Neuronal stem cell (in vitro differentiated cells): Measurements from ENCODE around the gene RIT1.

Experiments used
- DNase-seq: peaks from one replicate; pipeline ENCODE4 v3.0.0-alpha.2; 2013; ENCODE audit warnings: low spot score
- H2AFZ ChIP-seq: one replicate; pipeline ENCODE4 v1.6.1; 2013; ENCODE audit warnings: mild to moderate bottlenecking, low read length, inconsistent platforms
- H2AK5ac ChIP-seq: 2 replicates; pipeline ENCODE4 v1.6.1; 2013; ENCODE audit warnings: low read depth, mild to moderate bottlenecking, inconsistent platforms, low read length, moderate library complexity, mixed read lengths
- H2BK120ac ChIP-seq: 2 replicates; pipeline ENCODE4 v1.6.1; 2013; ENCODE audit warnings: low read depth, mild to moderate bottlenecking, inconsistent platforms, low read length, moderate library complexity, mixed read lengths
- H2BK12ac ChIP-seq: one replicate; pipeline ENCODE4 v1.6.1; 2013; ENCODE audit warnings: low read length, inconsistent platforms
- H2BK15ac ChIP-seq: 2 replicates; pipeline ENCODE4 v1.6.1; 2013; ENCODE audit warnings: mild to moderate bottlenecking, low read length, inconsistent platforms, mixed read lengths
- H2BK5ac ChIP-seq: one replicate; pipeline ENCODE4 v1.6.1; 2013; ENCODE audit warnings: inconsistent platforms, mild to moderate bottlenecking, low read length, moderate library complexity
- H3K14ac ChIP-seq: one replicate; pipeline ENCODE4 v1.6.1; 2013; ENCODE audit warnings: low read length, inconsistent platforms
- H3K18ac ChIP-seq: 2 replicates; pipeline ENCODE4 v1.6.1; 2013; ENCODE audit warnings: low read length, inconsistent platforms
- H3K23ac ChIP-seq: 2 replicates; pipeline ENCODE4 v1.6.1; 2013; ENCODE audit warnings: low read depth, mild to moderate bottlenecking, mixed read lengths, low read length, inconsistent platforms; ENCODE audit not compliant: poor library complexity
- H3K27ac ChIP-seq: replicated peaks from 3 replicates; pipeline ENCODE4 v1.5.1; 2013; ENCODE audit warnings: low read length, inconsistent platforms
- H3K27me3 ChIP-seq, 3 experiments: 2 replicates each; pipeline ENCODE4 v1.6.1; 2013; ENCODE audit warnings: low read length in 3 of 3, mild to moderate bottlenecking in 2 of 3, inconsistent platforms in 1 of 3, low read depth in 1 of 3, mixed read lengths in 1 of 3, moderate library complexity in 1 of 3; ENCODE audit not compliant: control insufficient read depth in 3 of 3, insufficient read depth in 3 of 3
- H3K36me3 ChIP-seq, 2 donors: replicated peaks in 1 of 2; 2 replicates each; pipeline ENCODE4 v1.6.1; 2013; ENCODE audit warnings: low read length in 2 of 2; ENCODE audit not compliant: control insufficient read depth in 2 of 2, insufficient read depth in 2 of 2
- H3K4ac ChIP-seq: 2 replicates; pipeline ENCODE4 v1.6.1; 2013; ENCODE audit warnings: inconsistent platforms, mild to moderate bottlenecking, low read length, moderate library complexity
- H3K4me1 ChIP-seq, 2 donors: 1 replicate in 1 of 2; 2 replicates in 1 of 2; pipeline ENCODE4 v1.6.1; 2013; ENCODE audit warnings: low read length in 2 of 2, low read depth in 1 of 2; ENCODE audit not compliant: control insufficient read depth in 2 of 2, insufficient read depth in 1 of 2
- H3K4me2 ChIP-seq: one replicate; pipeline ENCODE4 v1.6.1; 2013; ENCODE audit warnings: mild to moderate bottlenecking, low read length, inconsistent platforms; ENCODE audit not compliant: insufficient read depth, poor library complexity, severe bottlenecking
- H3K4me3 ChIP-seq, 2 donors: 2 replicates each; pipeline ENCODE4 v1.5.1; 2013; ENCODE audit warnings: low read length in 2 of 2, mild to moderate bottlenecking in 2 of 2, inconsistent platforms in 1 of 2, moderate library complexity in 1 of 2
- H3K79me1 ChIP-seq: one replicate; pipeline ENCODE4 v1.6.1; 2013; ENCODE audit warnings: low read depth, mild to moderate bottlenecking, inconsistent platforms, low read length, moderate library complexity
- H3K9ac ChIP-seq: one replicate; pipeline ENCODE4 v1.6.1; 2013; ENCODE audit warnings: mild to moderate bottlenecking, low read depth, low read length, inconsistent platforms; ENCODE audit not compliant: poor library complexity
- H3K9me3 ChIP-seq, 2 donors: replicated peaks in 1 of 2; 2 replicates each; pipeline versions ENCODE3 to v1.6.1; 2013; ENCODE audit warnings: low read length in 2 of 2, mild to moderate bottlenecking in 2 of 2, inconsistent platforms in 1 of 2, low read depth in 1 of 2, mixed read lengths in 1 of 2, moderate library complexity in 1 of 2; ENCODE audit not compliant: control insufficient read depth in 2 of 2, insufficient read depth in 1 of 2
- H4K8ac ChIP-seq: one replicate; pipeline ENCODE4 v1.6.1; 2013; ENCODE audit warnings: low read depth, mild to moderate bottlenecking, inconsistent platforms, low read length, moderate library complexity
- H4K91ac ChIP-seq: one replicate; pipeline ENCODE4 v1.6.1; 2013; ENCODE audit warnings: low read length, low read depth, mild to moderate bottlenecking, inconsistent platforms; ENCODE audit not compliant: poor library complexity
- WGBS, 2 donors: extraction: QIAGEN DNeasy Blood & Tissue Kit; methylation state at CpG; one replicate each; pipeline ENCODE4 v1.1.7; 2013; ENCODE audit warnings: missing lambda C conversion rate in 2 of 2, mixed read lengths in 1 of 2; ENCODE audit not compliant: insufficient read length in 2 of 2, insufficient replicate concordance in 1 of 2; ENCODE audit errors: extremely low coverage in 2 of 2; 5-methylcytosine and 5-hydroxymethylcytosine counted together

RIT1 gene

DNA sequence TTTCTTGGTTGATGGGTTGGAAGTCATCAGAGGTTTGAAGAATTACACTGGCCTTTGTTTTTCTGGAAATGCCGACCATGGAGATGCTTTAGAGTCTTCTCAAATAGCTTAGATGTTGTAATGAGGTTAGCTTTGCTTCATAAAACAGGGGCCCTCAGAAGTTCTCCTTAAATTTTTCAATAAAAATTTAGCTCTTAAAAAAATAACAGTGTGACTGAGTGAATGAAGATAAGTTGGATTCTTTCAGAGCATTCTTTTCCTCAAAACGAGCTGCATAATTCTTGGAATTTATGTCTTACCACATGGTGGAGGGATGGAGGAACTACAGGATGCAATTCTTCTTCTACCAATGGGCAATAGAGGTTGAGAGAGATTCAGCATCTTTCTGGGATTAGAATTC is 28.4 kb downstream of the RIT1 start:
- Histone ChIP-seq H3K4me3 (no peak overlapping the region), H3K4me1 (peaks cover 2 to 5% of the 10 kb centered on the region in 2 donors), H3K9me3 (no peaks in the 10 kb centered on the region), H3K36me3 (peaks cover 13 to 76% of the 10 kb centered on the region in 2 donors), H3K27ac (no peak overlapping the region), H2BK5ac (no peak overlapping the region), H4K8ac (no peak overlapping the region), H3K9ac (no peak overlapping the region), H2AK5ac (no peak overlapping the region), H2BK120ac (no peak overlapping the region), H3K4ac (no peak overlapping the region), H3K4me2 (no peak overlapping the region), H2BK15ac (no peak overlapping the region), H2AFZ (no peak overlapping the region), H3K14ac (no peak overlapping the region), H3K23ac (no peak overlapping the region), H3K79me1 (no peaks in the 10 kb centered on the region), H3K18ac (no peak overlapping the region), H3K27me3 (no peaks in the 10 kb centered on the region), H4K91ac (no peak overlapping the region), H2BK12ac (no peak overlapping the region)
- WGBS, 2 donors: no CpG with 5 or more reads among the region's 2 CpGs
- DNase-seq: no peak

DNA sequence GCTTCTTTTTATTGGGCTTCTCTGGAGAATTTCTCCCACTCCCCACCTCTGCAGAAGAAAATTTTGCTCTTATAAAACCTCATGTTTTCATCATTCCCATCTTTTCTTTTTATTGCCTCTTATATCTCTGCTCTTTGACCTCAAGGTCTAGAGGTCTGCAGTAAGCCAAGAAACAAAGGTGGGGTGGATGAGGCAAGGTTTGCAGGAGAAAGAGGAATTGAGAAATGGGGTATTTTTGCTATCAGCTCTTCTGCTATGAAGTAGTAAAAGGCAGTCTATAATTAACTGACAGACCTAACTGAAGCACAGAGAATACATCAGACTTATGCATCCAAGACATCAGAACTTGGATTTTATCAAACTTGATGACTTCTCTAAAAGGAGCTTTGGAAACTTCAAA is 28.9 kb downstream of the RIT1 start:
- no peak overlapping the region for H2AK5ac ChIP-seq
- no peak overlapping the region for H2BK5ac ChIP-seq
- no peak overlapping the region for H2BK12ac ChIP-seq
- no peaks in the 10 kb centered on the region for H3K9me3 ChIP-seq
- H3K36me3 ChIP-seq: peaks cover 13 to 77% of the 10 kb centered on the region in 2 donors
- H2BK15ac ChIP-seq: no peak overlapping the region
- H4K8ac ChIP-seq: no peak overlapping the region
- no peak overlapping the region for H3K4me3 ChIP-seq
- H3K79me1 ChIP-seq: no peaks in the 10 kb centered on the region
- H2AFZ ChIP-seq: no peak overlapping the region
- no peak overlapping the region for H3K4ac ChIP-seq
- no peak overlapping the region for H3K18ac ChIP-seq
- no peak overlapping the region for H3K23ac ChIP-seq
- H3K4me2 ChIP-seq: no peak overlapping the region
- no peaks in the 10 kb centered on the region for H3K27me3 ChIP-seq
- no peak overlapping the region for H3K14ac ChIP-seq
- DNase-seq: no peak
- H2BK120ac ChIP-seq: no peak overlapping the region
- H3K4me1 ChIP-seq: peaks cover 2 to 5% of the 10 kb centered on the region in 2 donors
- no peak overlapping the region for H4K91ac ChIP-seq
- H3K9ac ChIP-seq: no peak overlapping the region
- no peak overlapping the region for H3K27ac ChIP-seq

DNA sequence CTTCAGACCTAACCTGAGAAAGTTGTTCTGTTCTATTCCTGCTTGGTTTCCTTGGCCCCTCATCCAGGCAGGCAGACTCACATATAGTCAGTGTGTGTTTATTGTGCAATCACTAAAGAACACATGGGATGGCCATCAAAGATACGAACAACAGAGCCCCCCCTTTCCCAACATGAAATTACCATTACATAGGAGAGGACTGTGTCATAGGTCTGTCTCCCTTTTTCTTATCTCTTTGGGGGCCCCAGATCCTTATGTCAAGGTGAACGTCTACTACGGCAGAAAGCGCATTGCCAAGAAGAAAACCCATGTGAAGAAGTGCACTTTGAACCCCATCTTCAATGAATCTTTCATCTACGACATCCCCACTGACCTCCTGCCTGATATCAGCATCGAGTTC is 30.2 kb downstream of the RIT1 start:
- Histone ChIP-seq H3K4me1 (peaks cover 2 to 5% of the 10 kb centered on the region in 2 donors), H4K91ac (no peak overlapping the region), H4K8ac (no peak overlapping the region), H3K4me3 (no peak overlapping the region), H3K36me3 (peaks cover 13 to 77% of the 10 kb centered on the region in 2 donors), H2AFZ (no peak overlapping the region), H2AK5ac (no peak overlapping the region), H2BK120ac (no peak overlapping the region), H3K9ac (no peak overlapping the region), H3K9me3 (no peaks in the 10 kb centered on the region), H2BK12ac (no peak overlapping the region), H3K18ac (no peak overlapping the region), H3K23ac (no peak overlapping the region), H2BK15ac (no peak overlapping the region), H3K27ac (no peak overlapping the region), H3K79me1 (no peaks in the 10 kb centered on the region), H3K27me3 (no peaks in the 10 kb centered on the region), H3K4me2 (no peak overlapping the region), H3K14ac (no peak overlapping the region), H3K4ac (no peak overlapping the region), H2BK5ac (no peak overlapping the region)
- no peak for DNase-seq
- WGBS, 2 donors: no CpG with 5 or more reads among the region's 6 CpGs

DNA sequence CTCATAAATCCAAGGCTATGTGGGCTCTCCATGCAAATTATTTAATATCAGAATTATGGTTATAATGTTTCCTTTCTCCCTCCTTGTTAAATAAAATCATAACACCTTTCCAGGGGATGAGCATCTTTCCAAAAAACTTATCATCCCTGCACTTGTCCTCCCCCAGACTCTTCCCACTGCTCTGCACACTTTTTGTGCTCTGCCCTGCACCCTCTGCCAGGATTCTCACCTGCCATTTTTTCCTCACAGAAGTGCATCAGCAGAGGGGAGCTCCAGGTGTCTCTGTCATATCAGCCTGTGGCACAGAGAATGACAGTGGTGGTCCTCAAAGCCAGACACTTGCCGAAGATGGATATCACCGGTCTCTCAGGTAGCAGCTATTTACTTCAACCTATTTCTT is 30.9 kb downstream of the RIT1 start:
- Histone ChIP-seq H3K27ac (no peak overlapping the region), H3K9me3 (no peaks in the 10 kb centered on the region), H3K79me1 (no peaks in the 10 kb centered on the region), H2BK5ac (no peak overlapping the region), H3K4me1 (peaks cover 2 to 5% of the 10 kb centered on the region in 2 donors), H3K4me2 (no peak overlapping the region), H3K4ac (no peak overlapping the region), H2BK12ac (no peak overlapping the region), H2AFZ (no peak overlapping the region), H3K23ac (no peak overlapping the region), H3K4me3 (no peak overlapping the region), H2BK120ac (no peak overlapping the region), H2AK5ac (no peak overlapping the region), H4K91ac (no peak overlapping the region), H3K27me3 (no peaks in the 10 kb centered on the region), H3K18ac (no peak overlapping the region), H4K8ac (no peak overlapping the region), H3K9ac (no peak overlapping the region), H2BK15ac (no peak overlapping the region), H3K36me3 (peaks cover 13 to 75% of the 10 kb centered on the region in 2 donors), H3K14ac (no peak overlapping the region)
- no CpG with 5 or more reads among the region's 2 CpGs for WGBS, 2 donors
- no peak for DNase-seq
